GM13976 (cell line): ENCODE data around the gene MYO9B.

Experiments used
- DNase-seq: peaks from one replicate; pipeline ENCODE4 v3.0.0; 2012; ENCODE audit warnings: low spot score
- in situ Hi-C: fragments of 300-500 bp; cut with MboI; formaldehyde crosslinking; loops from one replicate; pipeline ENCODE4 v1.12.0; 2022; ENCODE audit warnings: low sequenced_read_pairs, mixed read lengths, inconsistent platforms; ENCODE audit not compliant: unreplicated experiment
- TF ChIP-seq, protein P1 (sequence below): IDR thresholded peaks from 2 replicates; pipeline ENCODE4 v1.5.1; 2012; ENCODE audit warnings: borderline replicate concordance, mild to moderate bottlenecking; ENCODE audit not compliant: insufficient read depth; ENCODE audit errors: extremely low read depth, missing control alignments, control extremely low read depth

MYO9B gene

DNA sequence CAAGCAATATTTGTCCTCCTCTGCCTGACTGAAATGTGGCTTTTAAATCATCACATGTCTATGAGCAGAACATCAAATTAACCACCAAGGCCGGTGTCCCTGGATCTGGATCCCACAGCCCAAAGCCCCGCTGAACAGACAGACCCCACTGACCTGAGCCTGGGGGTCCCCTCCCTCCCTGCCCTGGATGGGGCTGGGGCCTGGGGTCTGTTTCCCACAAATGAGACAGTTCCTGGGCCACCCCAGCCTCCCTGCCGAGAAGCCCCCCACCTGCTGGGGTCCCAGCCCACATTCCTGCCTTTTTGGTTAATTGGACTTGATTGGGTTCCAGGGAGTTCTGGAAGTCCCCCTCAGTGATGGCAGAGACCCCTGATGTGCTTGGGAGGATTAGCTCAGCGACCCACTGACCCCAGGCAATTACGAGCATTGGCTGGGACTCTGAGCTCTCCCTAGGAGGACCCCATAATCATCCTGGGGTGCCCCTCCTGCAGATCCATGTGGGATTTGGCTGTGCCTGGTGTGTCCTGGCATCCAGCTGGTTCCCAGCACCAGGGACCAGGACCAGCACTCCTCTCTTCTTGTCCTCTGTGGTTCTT lies 29.6 kb upstream of the MYO9B start:
- in situ Hi-C loops: no loop called here
- TF ChIP-seq, protein P1, sequence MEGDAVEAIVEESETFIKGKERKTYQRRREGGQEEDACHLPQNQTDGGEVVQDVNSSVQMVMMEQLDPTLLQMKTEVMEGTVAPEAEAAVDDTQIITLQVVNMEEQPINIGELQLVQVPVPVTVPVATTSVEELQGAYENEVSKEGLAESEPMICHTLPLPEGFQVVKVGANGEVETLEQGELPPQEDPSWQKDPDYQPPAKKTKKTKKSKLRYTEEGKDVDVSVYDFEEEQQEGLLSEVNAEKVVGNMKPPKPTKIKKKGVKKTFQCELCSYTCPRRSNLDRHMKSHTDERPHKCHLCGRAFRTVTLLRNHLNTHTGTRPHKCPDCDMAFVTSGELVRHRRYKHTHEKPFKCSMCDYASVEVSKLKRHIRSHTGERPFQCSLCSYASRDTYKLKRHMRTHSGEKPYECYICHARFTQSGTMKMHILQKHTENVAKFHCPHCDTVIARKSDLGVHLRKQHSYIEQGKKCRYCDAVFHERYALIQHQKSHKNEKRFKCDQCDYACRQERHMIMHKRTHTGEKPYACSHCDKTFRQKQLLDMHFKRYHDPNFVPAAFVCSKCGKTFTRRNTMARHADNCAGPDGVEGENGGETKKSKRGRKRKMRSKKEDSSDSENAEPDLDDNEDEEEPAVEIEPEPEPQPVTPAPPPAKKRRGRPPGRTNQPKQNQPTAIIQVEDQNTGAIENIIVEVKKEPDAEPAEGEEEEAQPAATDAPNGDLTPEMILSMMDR: no peak
- DNase-seq: no peak

GRCh38 chr19:17048885-17049453 lies 26.6 kb upstream of the MYO9B start:
- TF ChIP-seq, protein P1: no peak
- in situ Hi-C loops: no loop called here
- no peak for DNase-seq

DNA sequence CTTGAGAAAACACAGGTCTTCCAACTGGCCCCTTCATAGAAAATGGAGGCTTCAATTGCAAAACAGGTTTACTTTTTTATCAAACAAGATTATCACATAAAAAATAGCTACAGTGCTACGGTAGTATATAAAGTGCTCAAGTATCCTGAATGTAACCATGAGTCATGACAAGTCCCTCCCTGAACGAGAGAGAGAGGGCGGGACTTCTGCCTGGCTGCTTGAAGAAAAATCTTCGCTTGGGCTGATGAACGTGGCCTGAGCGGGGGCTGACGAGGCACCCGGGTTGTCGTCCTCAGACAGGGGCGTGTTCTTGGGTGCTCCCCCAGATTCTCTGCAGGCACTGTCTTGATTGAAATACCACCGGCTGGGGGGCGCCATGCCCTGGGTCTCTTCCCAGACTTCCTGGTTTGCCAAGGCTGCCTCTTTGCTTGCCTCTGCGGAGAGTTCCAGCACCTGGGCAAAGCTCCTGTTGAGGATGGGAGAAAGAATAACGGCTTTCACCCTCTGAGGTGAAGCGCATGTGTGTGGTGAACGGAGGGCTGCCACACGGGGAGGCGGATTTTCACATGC lies 25.8 kb upstream of the MYO9B start:
- in situ Hi-C loops: loop anchor here (25.0 kb wide), 1 partner anchor 188 kb away; the partner anchor contains the start of genes NR2F6 and OCEL1
- no peak for DNase-seq
- TF ChIP-seq, protein P1: no peak

GRCh38 chr19:17052439-17052838 lies 23.1 kb upstream of the MYO9B start:
- TF ChIP-seq, protein P1: peak; percentile 14
- DNase-seq: no peak

GRCh38 chr19:17054746-17055145 lies 20.8 kb upstream of the MYO9B start:
- in situ Hi-C loops: loop anchor here (25.0 kb wide), 1 partner anchor 183 kb away; the partner anchor contains the start of genes NR2F6 and OCEL1
- no peak for DNase-seq
- TF ChIP-seq, protein P1: no peak

More at GRCh38 chr19:17052439-17052838, 23.1 kb upstream of the MYO9B start:
- in situ Hi-C loops: loop anchor here (25.0 kb wide), 1 partner anchor 185 kb away; the partner anchor contains the start of genes NR2F6 and OCEL1

- in situ Hi-C loops: loop anchor here (25.0 kb wide), 1 partner anchor 182 kb away; the partner anchor contains the start of genes NR2F6 and OCEL1
- DNase-seq: no peak
- TF ChIP-seq, protein P1: no peak
Measured at GRCh38 chr19:17055636-17056035, 19.9 kb upstream of the MYO9B start.
